Ovary (tissue), 3 donors: Measurements from ENCODE around the gene PRDM16.

Experiments
- CTCF ChIP-seq, 3 donors: fragments of 450-650 bp in 2 of 3; fragments of 200-600 bp in 1 of 3; IDR thresholded peaks; one replicate each; pipeline versions ENCODE4 v1.5.1 to v1.8.0; 2016 to 2022; ENCODE audit warnings: antibody characterized with exemption in 3 of 3, mild to moderate bottlenecking in 1 of 3
- POLR2A ChIP-seq: fragments of 450-650 bp; IDR thresholded peaks from one replicate; pipeline ENCODE4 v1.6.1; 2017; ENCODE audit warnings: antibody characterized with exemption, mild to moderate bottlenecking, moderate library complexity
- donor health status: DM: no; HTN: no; CAD: no.

- TF ChIP-seq CTCF (IDR thresholded peaks at IDR 0.05) (no peak), POLR2A (no peak)
Measured at GRCh38 chr1:3198371-3199271, 129.6 kb downstream of the PRDM16 start.
